ENCODE data around the gene ADAMTS6.

The ADAMTS6 gene

DNA sequence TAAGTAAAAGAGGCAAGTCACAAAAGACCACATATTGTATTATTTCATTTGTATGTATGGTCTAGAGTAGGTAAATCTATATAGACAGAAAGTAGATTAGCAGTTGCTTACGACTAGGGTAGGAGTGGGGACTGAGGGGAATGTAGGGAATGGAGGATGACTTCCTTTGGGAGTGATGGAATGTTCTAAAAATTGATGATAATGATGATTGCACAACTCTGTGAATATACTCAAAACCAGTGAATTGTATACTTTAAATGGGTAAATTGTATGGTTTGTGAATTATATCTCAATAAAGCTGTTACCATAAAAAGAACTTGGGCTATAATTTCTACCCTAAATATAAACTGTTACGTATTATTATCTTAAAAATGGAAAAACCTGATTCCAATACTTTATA is 35.0 kb downstream of the ADAMTS6 start:
- TF ChIP-seq, protein P1, sequence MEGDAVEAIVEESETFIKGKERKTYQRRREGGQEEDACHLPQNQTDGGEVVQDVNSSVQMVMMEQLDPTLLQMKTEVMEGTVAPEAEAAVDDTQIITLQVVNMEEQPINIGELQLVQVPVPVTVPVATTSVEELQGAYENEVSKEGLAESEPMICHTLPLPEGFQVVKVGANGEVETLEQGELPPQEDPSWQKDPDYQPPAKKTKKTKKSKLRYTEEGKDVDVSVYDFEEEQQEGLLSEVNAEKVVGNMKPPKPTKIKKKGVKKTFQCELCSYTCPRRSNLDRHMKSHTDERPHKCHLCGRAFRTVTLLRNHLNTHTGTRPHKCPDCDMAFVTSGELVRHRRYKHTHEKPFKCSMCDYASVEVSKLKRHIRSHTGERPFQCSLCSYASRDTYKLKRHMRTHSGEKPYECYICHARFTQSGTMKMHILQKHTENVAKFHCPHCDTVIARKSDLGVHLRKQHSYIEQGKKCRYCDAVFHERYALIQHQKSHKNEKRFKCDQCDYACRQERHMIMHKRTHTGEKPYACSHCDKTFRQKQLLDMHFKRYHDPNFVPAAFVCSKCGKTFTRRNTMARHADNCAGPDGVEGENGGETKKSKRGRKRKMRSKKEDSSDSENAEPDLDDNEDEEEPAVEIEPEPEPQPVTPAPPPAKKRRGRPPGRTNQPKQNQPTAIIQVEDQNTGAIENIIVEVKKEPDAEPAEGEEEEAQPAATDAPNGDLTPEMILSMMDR (IDR thresholded peaks at IDR 0.05; ENCODE audit: low read depth, low read length, missing control alignments) = no peak
- H3K4me3 ChIP-seq (replicated peaks; ENCODE audit: low read depth, low read length) = no peak overlapping the region
- DNase-seq (ENCODE audit: extremely low read depth, low read depth) = no peak

DNA sequence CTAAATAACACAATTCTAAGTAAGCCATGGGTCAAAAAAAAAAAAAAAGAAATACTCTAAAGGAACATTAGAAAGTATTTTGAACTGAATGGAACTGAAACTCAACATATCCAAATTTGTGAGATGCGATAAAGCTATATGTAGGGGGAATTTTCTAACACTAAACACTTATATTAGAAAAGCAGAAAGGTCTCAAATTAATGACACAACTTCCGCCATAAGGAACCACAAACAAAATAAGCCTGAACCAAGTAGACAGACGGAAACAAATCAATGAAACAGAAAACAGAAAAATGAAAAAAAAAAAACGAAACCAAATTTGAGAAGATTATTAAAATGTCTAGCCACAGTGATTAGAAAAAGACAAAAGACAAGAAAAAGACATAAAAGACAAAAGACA is 39.9 kb downstream of the ADAMTS6 start:
- no peak for DNase-seq (ENCODE audit: extremely low read depth, low read depth)
- no peak overlapping the region for H3K4me3 ChIP-seq (replicated peaks; ENCODE audit: low read depth, low read length)
- TF ChIP-seq, protein P1 (IDR thresholded peaks at IDR 0.05; ENCODE audit: low read depth, low read length, missing control alignments) = no peak

DNA sequence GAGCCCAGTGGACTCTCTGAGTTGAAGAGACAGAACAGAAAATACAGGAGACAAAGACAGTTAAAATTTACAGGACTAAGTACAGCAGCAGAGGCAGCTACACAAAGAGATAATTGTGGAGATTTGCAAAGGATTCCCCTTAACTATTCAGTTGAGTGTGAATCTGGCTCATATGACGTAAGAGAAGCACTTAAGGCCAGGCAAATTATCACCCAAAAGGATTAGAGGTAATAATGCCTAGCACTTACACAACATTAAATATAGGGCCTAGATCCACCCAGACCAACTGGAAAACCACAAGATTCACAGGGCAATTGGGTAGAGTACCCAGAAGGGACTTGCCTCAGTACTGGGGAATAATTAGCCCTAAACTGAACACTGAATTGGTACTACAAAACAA is 41.3 kb downstream of the ADAMTS6 start:
- TF ChIP-seq, protein P1 (IDR thresholded peaks at IDR 0.05; ENCODE audit: low read depth, low read length, missing control alignments) = no peak
- no peak overlapping the region for H3K4me3 ChIP-seq (replicated peaks; ENCODE audit: low read depth, low read length)
- no peak for DNase-seq (ENCODE audit: extremely low read depth, low read depth)

DNA sequence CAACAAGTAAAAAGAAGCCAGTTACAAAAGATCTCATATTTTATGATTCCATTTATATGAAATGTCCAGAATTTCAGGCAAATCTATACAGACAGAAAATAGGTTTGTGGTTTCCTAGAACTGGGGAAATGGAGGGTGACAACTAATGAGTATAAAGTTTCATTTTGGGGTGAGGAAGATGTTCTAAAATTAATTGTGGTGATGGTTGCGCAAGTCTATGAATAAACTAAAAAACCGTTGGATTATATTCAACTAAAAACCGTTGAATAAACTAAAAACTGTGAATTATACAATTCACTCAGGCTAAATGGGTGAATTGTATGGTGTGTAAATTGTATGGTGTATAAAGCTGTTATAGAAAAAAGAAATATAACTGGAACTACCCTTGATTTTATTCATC is 47.6 kb downstream of the ADAMTS6 start:
- no peak for DNase-seq (ENCODE audit: extremely low read depth, low read depth)
- H3K4me3 ChIP-seq (replicated peaks; ENCODE audit: low read depth, low read length) = no peak overlapping the region
- TF ChIP-seq, protein P1 (IDR thresholded peaks at IDR 0.05; ENCODE audit: low read depth, low read length, missing control alignments) = no peak

DNA sequence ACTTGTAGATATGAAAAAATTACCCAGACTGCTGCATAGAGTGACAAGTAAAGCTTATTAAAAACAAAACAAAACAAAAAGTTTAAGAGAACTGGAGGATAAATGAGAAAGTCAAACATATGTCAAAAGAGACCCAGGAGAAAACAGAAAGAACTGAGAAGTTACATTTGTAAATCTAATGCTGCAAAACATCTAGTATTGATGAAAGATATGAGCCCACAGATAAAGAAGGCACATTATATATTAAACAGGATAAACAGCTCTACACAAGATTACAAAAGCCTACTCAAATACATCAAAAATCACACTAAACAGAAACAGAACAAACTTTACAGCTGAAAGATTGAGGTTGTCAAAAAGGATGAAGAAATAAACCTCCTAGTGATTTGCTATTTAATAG is 55.1 kb downstream of the ADAMTS6 start:
- no peak for DNase-seq (ENCODE audit: extremely low read depth, low read depth)
- TF ChIP-seq, protein P1 (IDR thresholded peaks at IDR 0.05; ENCODE audit: low read depth, low read length, missing control alignments) = no peak
- no peak overlapping the region for H3K4me3 ChIP-seq (replicated peaks; ENCODE audit: low read depth, low read length)

DNA sequence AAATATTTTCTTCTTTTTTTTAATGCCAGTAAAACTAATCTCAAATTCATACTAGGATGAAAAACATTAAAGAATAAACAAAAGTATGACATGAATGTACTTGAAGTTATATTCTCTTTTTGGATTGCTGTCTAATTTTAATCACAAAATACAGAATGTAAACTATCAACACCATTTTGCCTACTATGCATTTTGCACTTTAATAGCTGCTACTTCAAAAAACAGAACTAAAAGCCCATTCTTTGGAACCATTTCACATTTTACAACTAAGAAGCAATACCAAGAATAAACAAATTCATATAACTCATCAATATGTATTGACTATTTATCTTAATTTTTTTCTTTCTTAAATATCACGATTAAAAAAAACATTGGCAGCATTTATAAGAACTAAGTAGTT is 58.1 kb downstream of the ADAMTS6 start:
- no peak for DNase-seq (ENCODE audit: extremely low read depth, low read depth)
- H3K4me3 ChIP-seq (replicated peaks; ENCODE audit: low read depth, low read length) = no peak overlapping the region
- TF ChIP-seq, protein P1 (IDR thresholded peaks at IDR 0.05; ENCODE audit: low read depth, low read length, missing control alignments) = no peak

DNA sequence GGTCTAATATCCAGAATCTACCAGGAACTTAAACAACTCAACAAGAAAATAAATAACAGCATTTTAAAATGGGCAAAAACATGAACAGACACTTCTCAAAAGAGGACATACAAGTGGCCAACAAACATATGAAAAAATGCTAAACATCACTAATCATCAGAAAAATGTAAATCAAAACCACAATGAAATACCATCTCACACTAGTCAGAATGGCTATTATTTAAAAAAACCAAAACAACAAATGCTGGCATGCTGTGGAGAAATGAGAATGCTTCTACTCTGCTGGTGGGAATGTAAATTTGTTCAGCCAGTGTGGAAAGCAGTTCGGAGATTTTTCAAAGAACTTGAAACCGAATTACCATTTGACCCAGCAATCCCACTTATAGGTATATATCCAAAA is 63.1 kb downstream of the ADAMTS6 start:
- TF ChIP-seq, protein P1 (IDR thresholded peaks at IDR 0.05; ENCODE audit: low read depth, low read length, missing control alignments) = no peak
- no peak for DNase-seq (ENCODE audit: extremely low read depth, low read depth)
- H3K4me3 ChIP-seq (replicated peaks; ENCODE audit: low read depth, low read length) = no peak overlapping the region
